GM12892 (cell line): ENCODE results near the gene ARHGEF17.

Source experiments
- POLR2A ChIP-seq: IDR thresholded peaks from 2 replicates; pipeline ENCODE4 v1.6.1; 2011; ENCODE audit warnings: low read depth, low read length, control low read depth
- POLR2AphosphoS5 ChIP-seq: IDR thresholded peaks from 2 replicates; pipeline ENCODE4 v1.6.1; 2011; ENCODE audit warnings: low read depth, low read length, control low read depth
- TAF1 ChIP-seq: IDR thresholded peaks from 2 replicates; pipeline ENCODE4 v1.6.1; 2011; ENCODE audit warnings: low read depth, mild to moderate bottlenecking, control low read depth, low read length, borderline replicate concordance

- TF ChIP-seq POLR2AphosphoS5, result no peak
- TF ChIP-seq TAF1, result no peak
- no peak for TF ChIP-seq POLR2A
Measured at GRCh38 chr11:73327812-73328364, 19.8 kb downstream of the ARHGEF17 start.
